ENCODE measurements around the gene RRAGD.
"Not testable (repeated sequence)": the region's sequence is repeated elsewhere in the genome, so short reads cannot be mapped to it uniquely, and the experiment has no call there.

Gene RRAGD

DNA sequence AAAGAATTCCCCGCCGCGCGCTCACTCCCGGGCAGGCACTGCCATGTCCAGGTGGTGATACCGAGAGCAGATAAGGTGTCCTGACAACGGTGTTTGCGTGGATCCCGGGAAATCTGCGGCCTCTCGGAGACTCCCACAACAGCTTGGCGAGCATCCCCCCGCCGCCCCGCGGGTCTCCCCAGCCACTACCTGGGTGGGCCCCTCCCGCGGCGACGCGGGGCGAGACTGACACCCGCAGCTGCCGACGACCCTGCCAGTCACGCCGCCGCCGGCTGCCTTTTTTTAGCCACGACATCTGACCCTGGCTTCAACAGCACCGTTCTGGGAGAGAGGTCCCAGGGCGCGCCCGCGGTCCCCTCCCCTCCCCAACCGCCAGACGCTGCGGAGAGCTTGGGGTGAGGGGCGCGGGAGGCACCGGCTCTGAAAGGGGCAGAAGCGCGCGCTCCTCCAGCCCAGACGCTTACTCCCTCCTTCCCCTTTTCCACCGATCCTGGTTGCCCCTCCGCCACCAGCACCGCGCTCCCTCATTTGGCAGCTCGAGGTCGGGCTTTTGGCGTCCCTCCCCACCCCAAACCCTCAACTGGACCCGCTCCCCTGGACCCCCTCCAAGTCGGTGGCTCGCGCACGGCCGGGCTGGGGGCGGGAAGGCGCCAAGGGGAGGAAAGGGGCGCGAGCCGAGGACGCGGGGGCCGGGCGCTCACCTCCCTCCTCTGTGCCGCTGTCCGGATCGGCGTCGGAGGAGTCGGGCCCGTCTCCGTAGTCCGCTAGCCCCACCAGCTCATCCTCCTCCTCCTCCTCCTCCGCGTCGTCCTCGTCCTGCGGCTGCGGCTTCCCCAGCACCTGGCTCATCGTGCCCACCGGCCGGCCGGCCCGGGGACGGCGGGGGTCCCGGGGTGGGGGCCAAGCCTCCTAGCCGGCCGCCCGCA, 665 bp downstream of the RRAGD start:
- no peak for DNase-seq

DNA sequence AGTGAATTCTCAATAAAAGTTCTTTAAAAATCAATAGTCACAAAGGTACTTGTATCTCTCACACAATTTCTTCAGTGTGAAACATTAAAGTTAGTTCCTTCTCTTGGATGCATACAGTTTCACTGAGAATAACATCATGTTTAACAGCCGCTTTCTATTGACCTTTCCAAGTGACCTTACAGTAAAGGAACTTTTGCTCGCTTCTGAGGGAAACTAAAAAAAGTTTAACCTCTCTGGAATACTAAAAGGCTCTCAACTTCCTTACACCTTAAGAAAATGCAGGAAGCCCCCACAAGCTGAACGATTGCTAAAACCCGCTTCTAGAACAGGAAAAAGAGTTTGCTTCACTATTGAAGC, 1.3 kb downstream of the RRAGD start:
- DNase-seq: no peak

DNA sequence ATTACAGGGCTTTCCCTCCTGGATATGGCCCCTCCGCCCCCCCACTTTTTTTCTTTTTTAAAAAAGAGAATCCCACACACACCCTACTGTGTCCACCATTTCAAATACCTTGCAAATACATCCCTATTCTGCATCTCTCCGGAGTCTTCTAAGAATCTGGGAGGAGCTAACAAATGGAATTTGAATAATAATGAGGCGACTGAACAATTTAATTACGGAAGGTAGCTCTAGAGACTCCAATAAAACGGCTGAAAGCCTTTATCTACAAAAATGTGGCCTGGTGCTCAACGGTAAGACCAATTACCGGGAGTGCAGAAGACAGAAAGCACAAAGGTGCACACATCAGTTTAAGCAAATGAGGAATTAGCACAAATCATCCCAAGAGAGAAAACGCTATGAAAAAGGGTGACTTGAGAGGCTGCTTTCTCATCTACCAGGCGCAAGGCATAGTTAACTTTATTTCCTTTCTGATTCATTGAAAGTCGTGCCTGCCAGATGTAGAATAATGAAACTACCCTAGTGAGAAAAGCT, 1.8 kb downstream of the RRAGD start:
- DNase-seq: no peak

GRCh38 chr6:89409461-89410035, 2.5 kb downstream of the RRAGD start:
- no peak for DNase-seq

- no peak for DNase-seq
These were observed 5.9 kb downstream of the RRAGD start for GRCh38 chr6:89406141-89406540.

DNA sequence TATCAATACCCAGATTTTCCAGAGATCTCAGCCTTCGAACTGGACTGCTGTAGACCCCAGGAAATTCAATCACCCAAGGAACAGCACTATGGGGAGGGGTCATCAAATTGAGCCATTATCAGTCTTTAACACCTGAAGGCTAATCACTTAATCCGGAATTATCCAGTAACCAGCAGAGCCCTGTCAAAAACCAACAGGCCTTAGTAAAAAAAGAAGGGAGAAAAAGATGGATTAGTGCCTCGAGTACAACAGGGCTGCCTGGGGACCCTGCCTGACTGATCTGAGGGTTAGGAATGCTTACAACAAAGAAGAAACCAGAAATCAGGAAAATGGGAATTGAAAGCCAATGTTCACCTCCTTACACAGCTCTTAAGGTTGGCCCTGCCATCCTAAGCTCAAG, 7.6 kb downstream of the RRAGD start:
- no peak for DNase-seq

- DNase-seq: no peak
These were observed 9.3 kb downstream of the RRAGD start for GRCh38 chr6:89402776-89403175.

GRCh38 chr6:89400912-89401399, 11.1 kb downstream of the RRAGD start:
- no peak for DNase-seq

DNA sequence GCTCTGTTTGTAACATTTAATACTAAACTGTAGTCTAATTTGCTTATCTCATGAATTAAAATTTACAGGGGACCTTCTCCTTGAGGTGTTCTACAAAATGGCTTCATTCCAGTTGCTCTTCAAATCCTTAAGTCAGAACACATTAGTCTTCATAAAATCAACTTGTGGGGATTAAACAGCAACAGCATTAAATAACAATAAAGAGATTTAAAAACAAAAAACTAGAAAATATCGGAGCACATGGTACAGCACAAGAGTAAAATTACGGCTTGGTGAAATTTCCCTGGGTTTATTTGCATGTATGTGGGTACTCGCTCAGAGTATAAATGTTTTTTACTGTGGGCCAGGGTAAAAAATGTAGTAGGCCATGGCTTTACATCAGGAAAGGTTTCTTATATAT, 12.0 kb downstream of the RRAGD start:
- no peak for DNase-seq

GRCh38 chr6:89398762-89399525, 13.1 kb downstream of the RRAGD start:
- no peak for DNase-seq

DNA sequence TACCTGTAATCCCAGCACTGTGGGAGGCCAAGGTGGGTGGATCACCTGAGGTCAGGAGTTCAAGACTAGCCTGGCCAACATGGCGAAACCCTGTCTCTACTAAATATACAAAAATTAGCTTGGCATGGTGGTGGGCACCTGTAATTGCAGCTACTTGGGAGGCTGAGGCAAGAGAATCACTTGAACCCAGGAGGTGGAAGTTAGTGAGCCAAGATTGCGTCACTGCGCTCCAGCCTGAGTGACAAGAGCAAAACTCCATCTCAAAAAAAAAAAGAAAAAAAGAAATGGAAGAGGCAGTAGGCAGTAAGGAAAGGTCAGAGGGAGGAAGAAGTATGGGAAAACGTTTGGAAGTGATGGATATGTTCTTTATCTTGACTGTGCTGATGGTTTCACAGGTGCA, 14.2 kb downstream of the RRAGD start:
- not testable (repeated sequence) for DNase-seq

- DNase-seq: no peak
These were observed 18.4 kb downstream of the RRAGD start for GRCh38 chr6:89393659-89394058.

- DNase-seq: no peak
These were observed 19.2 kb downstream of the RRAGD start for GRCh38 chr6:89392823-89393222.

DNA sequence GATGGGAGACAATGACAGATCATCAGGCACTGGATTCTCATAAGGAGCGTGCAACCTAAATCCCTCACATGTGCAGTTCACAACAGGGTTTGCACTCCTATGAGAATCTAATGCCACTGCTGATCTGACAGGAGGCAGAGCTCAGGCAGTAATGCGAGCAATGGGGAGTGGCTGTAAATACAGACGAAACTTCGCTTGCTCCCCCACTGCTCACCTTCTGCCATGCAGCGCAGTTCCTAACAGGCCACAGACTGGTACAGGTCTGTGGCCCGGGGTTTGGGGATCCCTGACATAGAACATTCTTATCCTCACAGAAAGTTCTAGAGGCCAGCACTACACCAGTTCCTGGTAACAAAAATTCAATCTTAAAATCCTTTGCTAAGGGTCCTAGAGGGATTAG, 23.2 kb downstream of the RRAGD start:
- DNase-seq: no peak

DNA sequence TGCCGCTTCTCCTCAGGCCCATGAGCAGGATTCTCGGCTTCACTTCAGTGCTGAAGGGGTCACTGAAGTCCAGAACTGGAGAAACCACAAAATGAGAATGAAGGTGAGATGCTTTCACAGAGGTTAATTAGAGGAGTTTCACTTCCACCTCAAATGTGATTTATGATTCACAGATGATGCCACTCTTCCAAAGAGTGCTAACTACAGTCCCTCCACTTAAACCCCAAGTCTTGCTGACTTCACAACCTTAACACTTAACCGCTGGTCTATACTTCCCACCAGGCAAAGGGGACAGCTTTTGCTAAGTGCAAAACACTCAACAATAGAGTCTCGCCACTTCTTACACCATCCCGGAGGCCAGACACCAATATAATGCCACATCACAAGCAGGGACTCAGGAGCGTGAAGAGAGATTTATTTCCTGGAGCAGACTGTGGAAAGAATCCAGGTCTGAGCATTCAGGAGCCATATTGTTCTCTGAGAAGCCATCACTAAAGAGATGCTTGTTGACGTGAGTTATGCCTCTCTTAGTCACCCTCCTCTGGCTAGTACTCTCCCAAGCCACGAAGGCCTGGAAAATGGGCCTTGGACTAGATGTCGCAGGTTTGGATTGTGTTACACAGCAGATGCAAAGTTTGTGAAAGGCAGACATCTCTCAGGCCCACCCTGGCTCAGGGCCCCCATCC, 24.4 kb downstream of the RRAGD start:
- no peak for DNase-seq

GRCh38 chr6:89386917-89387491, 25.1 kb downstream of the RRAGD start:
- no peak for DNase-seq

GRCh38 chr6:89385846-89386245, 26.2 kb downstream of the RRAGD start:
- DNase-seq: no peak

- no peak for DNase-seq
These were observed 26.9 kb downstream of the RRAGD start for GRCh38 chr6:89385156-89385667.

DNA sequence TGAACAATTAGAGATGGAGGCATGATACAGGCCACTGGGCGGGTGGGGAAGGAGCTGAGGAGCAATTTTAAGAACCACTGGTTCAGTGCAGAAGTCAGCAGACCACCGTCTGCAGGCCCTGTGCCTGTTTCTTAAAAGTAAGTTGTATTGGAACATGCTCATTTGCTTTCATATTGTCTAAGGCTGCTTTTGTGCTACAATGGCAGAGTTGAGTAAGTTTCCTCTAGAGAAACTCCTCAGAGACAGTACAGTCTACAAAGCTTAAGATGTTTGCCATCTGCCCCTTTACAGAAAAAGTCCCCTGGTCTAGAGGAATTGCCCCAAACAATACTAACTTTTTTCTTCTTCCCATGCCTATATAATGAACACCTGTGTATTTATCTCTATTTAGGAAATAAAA, 31.0 kb downstream of the RRAGD start:
- DNase-seq: no peak

- no peak for DNase-seq
These were observed 32.8 kb downstream of the RRAGD start for GRCh38 chr6:89379281-89379680.

DNA sequence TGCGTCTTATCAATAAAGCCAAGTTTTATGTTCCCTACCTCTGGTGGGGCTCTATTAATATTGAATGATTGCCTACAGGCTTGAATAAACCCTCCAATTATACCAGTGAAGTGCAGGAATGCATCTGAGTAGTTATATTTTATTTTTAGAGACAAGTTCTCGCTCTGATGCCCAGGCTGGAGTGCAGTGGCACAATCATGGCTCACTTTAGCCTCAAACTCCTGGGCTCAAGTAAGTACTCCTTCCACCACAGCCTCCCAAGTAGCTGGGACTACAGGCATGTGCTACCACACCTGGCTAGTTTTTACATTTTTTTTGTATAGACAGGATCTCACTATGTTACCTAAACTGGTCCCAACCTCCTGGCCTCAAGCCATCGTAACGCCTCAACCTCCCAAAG, 33.4 kb downstream of the RRAGD start:
- no peak for DNase-seq

All from NCI-H510A (cell line).